HepG2 (cell line): ENCODE measurements around the gene CDC42EP4. TPM values are rescaled to one million over a fixed set of nuclear protein-coding genes. Genes with fewer than 3 reads are reported as not detected.
A peak's percentile ranks its signal among the peaks of the same experiment; 100 is the strongest.

ENCODE experiments used
- EED ChIP-seq: sonication (generic); formaldehyde crosslinking; IDR thresholded peaks from 2 replicates; pipeline ENCODE4 v1.5.0; 2020; ENCODE audit warnings: mild to moderate bottlenecking, missing genetic modification reagents
- ELF4 ChIP-seq: sonication (generic); formaldehyde crosslinking; IDR thresholded peaks from 2 replicates; pipeline ENCODE4 v1.5.0; 2020; ENCODE audit warnings: missing genetic modification reagents, mild to moderate bottlenecking, moderate library complexity, borderline replicate concordance
- IRF2 ChIP-seq: IDR thresholded peaks from 2 replicates; pipeline ENCODE4 v1.6.1; 2018; ENCODE audit warnings: missing genetic modification reagents, missing compliant biosample characterization
- JDP2 ChIP-seq: sonication (generic); formaldehyde crosslinking; IDR thresholded peaks from 2 replicates; pipeline ENCODE4 v1.8.1; 2022; ENCODE audit warnings: missing genetic modification reagents, borderline replicate concordance
- KDM1A ChIP-seq: IDR thresholded peaks from 2 replicates; pipeline ENCODE4 v1.6.1; 2016; ENCODE audit warnings: missing compliant biosample characterization
- MAFG ChIP-seq: sonication (generic); formaldehyde crosslinking; IDR thresholded peaks from 2 replicates; pipeline ENCODE4 v1.5.1; 2020; ENCODE audit warnings: mild to moderate bottlenecking, missing genetic modification reagents
- NFIB ChIP-seq: sonication (generic); formaldehyde crosslinking; IDR thresholded peaks from 2 replicates; pipeline ENCODE4 v1.9.0; 2021; ENCODE audit warnings: missing genetic modification reagents, mild to moderate bottlenecking, borderline replicate concordance
- NR2F6 ChIP-seq, 2 experiments: IDR thresholded peaks; 2 replicates each; pipeline ENCODE4 v1.6.1; 2016; ENCODE audit warnings: antibody characterized with exemption in 1 of 2, mild to moderate bottlenecking in 1 of 2
- NRL ChIP-seq: sonication (generic); formaldehyde crosslinking; IDR thresholded peaks from 2 replicates; pipeline ENCODE4 v1.5.0; 2020; ENCODE audit warnings: missing genetic modification reagents, mild to moderate bottlenecking, moderate library complexity, borderline replicate concordance
- RNF2 ChIP-seq: fragments of 450-650 bp; conservative IDR thresholded peaks from 2 replicates; pipeline ENCODE4 v1.6.1; 2016; ENCODE audit warnings: low read depth
- SOX5 ChIP-seq: IDR thresholded peaks from 2 replicates; pipeline ENCODE4 v1.6.1; 2016; ENCODE audit warnings: borderline replicate concordance
- SRY ChIP-seq: sonication (generic); formaldehyde crosslinking; IDR thresholded peaks from 2 replicates; pipeline ENCODE4 v1.8.0; 2022; ENCODE audit warnings: mild to moderate bottlenecking, missing genetic modification reagents
- TAF1 ChIP-seq: sonication (generic); formaldehyde crosslinking; IDR thresholded peaks from 2 replicates; pipeline ENCODE4 v1.4.0; 2020; ENCODE audit warnings: missing genetic modification reagents
- TEAD2 ChIP-seq: sonication (generic); formaldehyde crosslinking; IDR thresholded peaks from 2 replicates; pipeline ENCODE4 v1.9.0; 2021; ENCODE audit warnings: missing genetic modification reagents
- ZFP82 ChIP-seq: sonication (generic); formaldehyde crosslinking; IDR thresholded peaks from 2 replicates; pipeline ENCODE4 v1.5.1; 2020; ENCODE audit warnings: mild to moderate bottlenecking, missing genetic modification reagents, borderline replicate concordance
- ZNF33B ChIP-seq: sonication (generic); formaldehyde crosslinking; IDR thresholded peaks from 2 replicates; pipeline ENCODE4 v1.5.1; 2020; ENCODE audit warnings: mild to moderate bottlenecking, missing genetic modification reagents
- ZNF644 ChIP-seq: IDR thresholded peaks from 2 replicates; pipeline ENCODE4 v1.6.1; 2016; ENCODE audit warnings: low read depth
- ZNF792 ChIP-seq: IDR thresholded peaks from 2 replicates; pipeline ENCODE4 v1.6.1; 2016
- polyA plus RNA-seq, 8 experiments: library from polyadenylated mRNA; depleted of rRNA in 3 of 8; stranded (reverse) in 7 of 8; unstranded in 1 of 8; fragments of >200 nt; fragmentation: Illumina TruSeq in 4 of 8; extraction: Trizol in 4 of 8; gene quantifications; 2 replicates each; pipeline versions ENCODE4 v1.2.1 to v1.2.3, GENCODE V29; 2011 to 2016; ENCODE audit warnings: low read depth in 4 of 8, missing spikeins in 1 of 8, mixed read lengths in 1 of 8; ENCODE audit not compliant: insufficient read depth in 1 of 8
- total RNA-seq, 5 experiments: library from RNA; depleted of rRNA; stranded (reverse); fragments of >200 nt; fragmentation: Illumina TruSeq; extraction: Trizol; gene quantifications; 2 replicates each; pipeline ENCODE4 v1.2.3, GENCODE V29; 2016; ENCODE audit warnings: low read depth in 1 of 5
- TF ChIP-seq, protein P1 (sequence below): sonication (generic); formaldehyde crosslinking; IDR thresholded peaks from 2 replicates; pipeline ENCODE4 v1.4.0; 2020; ENCODE audit warnings: missing genetic modification reagents
- TF ChIP-seq, protein P2 (sequence below): sonication (generic); formaldehyde crosslinking; IDR thresholded peaks from 2 replicates; pipeline ENCODE4 v1.5.0; 2020; ENCODE audit warnings: mild to moderate bottlenecking, missing genetic modification reagents
- TF ChIP-seq, protein P3 (sequence below): sonication (generic); formaldehyde crosslinking; IDR thresholded peaks from 2 replicates; pipeline ENCODE4 v1.5.1; 2020; ENCODE audit warnings: mild to moderate bottlenecking, missing genetic modification reagents
- TF ChIP-seq, protein P4 (sequence below): sonication (generic); formaldehyde crosslinking; IDR thresholded peaks from 2 replicates; pipeline ENCODE4 v1.5.1; 2020; ENCODE audit warnings: missing genetic modification reagents, mild to moderate bottlenecking, borderline replicate concordance
- TF ChIP-seq, protein P5 (sequence below): sonication (generic); formaldehyde crosslinking; IDR thresholded peaks from 2 replicates; pipeline ENCODE4 v1.8.0; 2022; ENCODE audit warnings: mild to moderate bottlenecking, missing genetic modification reagents, moderate library complexity

The CDC42EP4 gene
- total and polyA plus RNA-seq, 2 of the 13 experiments (the other 11 are each of a cell fraction or from before 2014, with no cell fraction given): 19.0 to 54.0 TPM

DNA sequence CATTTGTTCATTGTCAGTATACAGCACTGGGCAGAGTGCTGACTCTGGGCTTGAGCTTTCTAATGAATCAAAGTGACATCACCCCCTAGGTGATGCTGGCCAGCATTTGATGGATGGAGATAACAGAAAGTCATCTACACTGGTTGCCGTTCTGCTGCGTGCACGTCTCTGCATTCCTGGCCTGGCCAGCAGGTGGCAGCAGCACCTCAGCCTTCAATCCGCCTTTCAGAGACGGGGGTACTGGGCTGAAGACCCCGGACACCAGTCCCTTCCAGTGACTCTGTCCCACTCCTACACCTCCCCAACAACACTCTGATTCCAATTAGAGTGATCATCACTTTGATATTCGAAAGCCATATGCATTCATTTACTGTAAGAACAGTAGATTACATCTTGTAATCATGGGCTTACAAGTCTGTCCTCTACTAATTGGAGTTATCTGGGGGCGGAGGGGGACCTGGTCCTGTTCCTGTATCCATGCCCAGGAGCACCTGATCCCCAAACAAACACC is 56.1 kb downstream of the CDC42EP4 start (continued):
- no peak for TF ChIP-seq ZFP82 (CRISPR knock-in tag)
- no peak for TF ChIP-seq NFIB (CRISPR knock-in tag)
- TF ChIP-seq, protein P1, sequence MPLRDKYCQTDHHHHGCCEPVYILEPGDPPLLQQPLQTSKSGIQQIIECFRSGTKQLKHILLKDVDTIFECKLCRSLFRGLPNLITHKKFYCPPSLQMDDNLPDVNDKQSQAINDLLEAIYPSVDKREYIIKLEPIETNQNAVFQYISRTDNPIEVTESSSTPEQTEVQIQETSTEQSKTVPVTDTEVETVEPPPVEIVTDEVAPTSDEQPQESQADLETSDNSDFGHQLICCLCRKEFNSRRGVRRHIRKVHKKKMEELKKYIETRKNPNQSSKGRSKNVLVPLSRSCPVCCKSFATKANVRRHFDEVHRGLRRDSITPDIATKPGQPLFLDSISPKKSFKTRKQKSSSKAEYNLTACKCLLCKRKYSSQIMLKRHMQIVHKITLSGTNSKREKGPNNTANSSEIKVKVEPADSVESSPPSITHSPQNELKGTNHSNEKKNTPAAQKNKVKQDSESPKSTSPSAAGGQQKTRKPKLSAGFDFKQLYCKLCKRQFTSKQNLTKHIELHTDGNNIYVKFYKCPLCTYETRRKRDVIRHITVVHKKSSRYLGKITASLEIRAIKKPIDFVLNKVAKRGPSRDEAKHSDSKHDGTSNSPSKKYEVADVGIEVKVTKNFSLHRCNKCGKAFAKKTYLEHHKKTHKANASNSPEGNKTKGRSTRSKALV (CRISPR knock-in tag): no peak
- TF ChIP-seq ZNF792 (CRISPR knock-in tag): 0 out of 2 replicates have a peak, but pooled peaks have one; percentile 24
- TF ChIP-seq SRY: no peak
- TF ChIP-seq RNF2: no peak
- no peak for TF ChIP-seq TAF1 (CRISPR knock-in tag)
- 0 out of 2 replicates have a peak, but pooled peaks have one; percentile 41 for TF ChIP-seq IRF2
- TF ChIP-seq, protein P2, sequence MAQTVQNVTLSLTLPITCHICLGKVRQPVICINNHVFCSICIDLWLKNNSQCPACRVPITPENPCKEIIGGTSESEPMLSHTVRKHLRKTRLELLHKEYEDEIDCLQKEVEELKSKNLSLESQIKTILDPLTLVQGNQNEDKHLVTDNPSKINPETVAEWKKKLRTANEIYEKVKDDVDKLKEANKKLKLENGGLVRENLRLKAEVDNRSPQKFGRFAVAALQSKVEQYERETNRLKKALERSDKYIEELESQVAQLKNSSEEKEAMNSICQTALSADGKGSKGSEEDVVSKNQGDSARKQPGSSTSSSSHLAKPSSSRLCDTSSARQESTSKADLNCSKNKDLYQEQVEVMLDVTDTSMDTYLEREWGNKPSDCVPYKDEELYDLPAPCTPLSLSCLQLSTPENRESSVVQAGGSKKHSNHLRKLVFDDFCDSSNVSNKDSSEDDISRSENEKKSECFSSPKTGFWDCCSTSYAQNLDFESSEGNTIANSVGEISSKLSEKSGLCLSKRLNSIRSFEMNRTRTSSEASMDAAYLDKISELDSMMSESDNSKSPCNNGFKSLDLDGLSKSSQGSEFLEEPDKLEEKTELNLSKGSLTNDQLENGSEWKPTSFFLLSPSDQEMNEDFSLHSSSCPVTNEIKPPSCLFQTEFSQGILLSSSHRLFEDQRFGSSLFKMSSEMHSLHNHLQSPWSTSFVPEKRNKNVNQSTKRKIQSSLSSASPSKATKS (CRISPR knock-in tag): no peak
- no peak for TF ChIP-seq NRL (CRISPR knock-in tag)
- TF ChIP-seq, protein P3, sequence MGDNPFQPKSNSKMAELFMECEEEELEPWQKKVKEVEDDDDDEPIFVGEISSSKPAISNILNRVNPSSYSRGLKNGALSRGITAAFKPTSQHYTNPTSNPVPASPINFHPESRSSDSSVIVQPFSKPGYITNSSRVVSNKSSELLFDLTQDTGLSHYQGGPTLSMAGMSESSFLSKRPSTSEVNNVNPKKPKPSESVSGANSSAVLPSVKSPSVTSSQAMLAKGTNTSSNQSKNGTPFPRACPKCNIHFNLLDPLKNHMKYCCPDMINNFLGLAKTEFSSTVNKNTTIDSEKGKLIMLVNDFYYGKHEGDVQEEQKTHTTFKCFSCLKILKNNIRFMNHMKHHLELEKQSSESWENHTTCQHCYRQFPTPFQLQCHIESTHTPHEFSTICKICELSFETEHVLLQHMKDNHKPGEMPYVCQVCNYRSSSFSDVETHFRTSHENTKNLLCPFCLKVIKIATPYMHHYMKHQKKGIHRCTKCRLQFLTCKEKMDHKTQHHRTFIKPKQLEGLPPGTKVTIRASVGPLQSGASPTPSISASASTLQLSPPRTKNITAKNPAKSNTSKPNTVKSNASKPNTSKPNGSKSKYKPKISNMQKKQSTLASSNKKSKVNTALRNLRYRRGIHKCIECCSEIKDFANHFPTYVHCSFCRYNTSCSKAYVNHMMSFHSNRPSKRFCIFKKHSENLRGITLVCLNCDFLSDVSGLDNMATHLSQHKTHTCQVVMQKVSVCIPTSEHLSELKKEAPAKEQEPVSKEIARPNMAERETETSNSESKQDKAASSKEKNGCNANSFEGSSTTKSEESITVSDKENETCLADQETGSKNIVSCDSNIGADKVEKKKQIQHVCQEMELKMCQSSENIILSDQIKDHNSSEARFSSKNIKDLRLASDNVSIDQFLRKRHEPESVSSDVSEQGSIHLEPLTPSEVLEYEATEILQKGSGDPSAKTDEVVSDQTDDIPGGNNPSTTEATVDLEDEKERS (CRISPR knock-in tag): no peak
- TF ChIP-seq EED (CRISPR knock-in tag): no peak
- TF ChIP-seq KDM1A (CRISPR knock-in tag): 0 out of 2 replicates have a peak, but pooled peaks have one; percentile 18
- TF ChIP-seq, protein P4, sequence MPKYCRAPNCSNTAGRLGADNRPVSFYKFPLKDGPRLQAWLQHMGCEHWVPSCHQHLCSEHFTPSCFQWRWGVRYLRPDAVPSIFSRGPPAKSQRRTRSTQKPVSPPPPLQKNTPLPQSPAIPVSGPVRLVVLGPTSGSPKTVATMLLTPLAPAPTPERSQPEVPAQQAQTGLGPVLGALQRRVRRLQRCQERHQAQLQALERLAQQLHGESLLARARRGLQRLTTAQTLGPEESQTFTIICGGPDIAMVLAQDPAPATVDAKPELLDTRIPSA: no peak
- TF ChIP-seq, protein P5, sequence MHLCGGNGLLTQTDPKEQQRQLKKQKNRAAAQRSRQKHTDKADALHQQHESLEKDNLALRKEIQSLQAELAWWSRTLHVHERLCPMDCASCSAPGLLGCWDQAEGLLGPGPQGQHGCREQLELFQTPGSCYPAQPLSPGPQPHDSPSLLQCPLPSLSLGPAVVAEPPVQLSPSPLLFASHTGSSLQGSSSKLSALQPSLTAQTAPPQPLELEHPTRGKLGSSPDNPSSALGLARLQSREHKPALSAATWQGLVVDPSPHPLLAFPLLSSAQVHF: no peak
- TF ChIP-seq JDP2: no peak
- TF ChIP-seq NR2F6 (IDR thresholded peaks at IDR 0.05): no peak
- no peak for TF ChIP-seq NR2F6 (CRISPR knock-in tag; IDR thresholded peaks at IDR 0.05)
- no peak for TF ChIP-seq MAFG (CRISPR knock-in tag)
- 0 out of 2 replicates have a peak, but pooled peaks have one; percentile 14 for TF ChIP-seq SOX5
- no peak for TF ChIP-seq TEAD2 (CRISPR knock-in tag)
- no peak for TF ChIP-seq ELF4
- no peak for TF ChIP-seq ZNF33B (CRISPR knock-in tag)
- no peak for TF ChIP-seq ZNF644
